Subcutaneous abdominal adipose tissue (tissue), 5 donors: ENCODE data around the gene ADD2.

Source experiments
- H3K27ac ChIP-seq: one replicate; pipeline ENCODE4 v1.7.0; 2013; ENCODE audit warnings: low read depth, mild to moderate bottlenecking, inconsistent platforms, low read length, moderate library complexity
- H3K27me3 ChIP-seq, 5 donors: one replicate each; pipeline ENCODE4 v1.7.0; 2013; ENCODE audit warnings: low read length in 5 of 5, inconsistent platforms in 1 of 5; ENCODE audit not compliant: control insufficient read depth in 5 of 5, insufficient read depth in 4 of 5
- H3K36me3 ChIP-seq, 5 donors: one replicate each; pipeline ENCODE4 v1.7.0; 2013; ENCODE audit warnings: low read length in 5 of 5; ENCODE audit not compliant: control insufficient read depth in 5 of 5, insufficient read depth in 5 of 5
- H3K4me1 ChIP-seq, 5 donors: one replicate each; pipeline ENCODE4 v1.7.0; 2013; ENCODE audit warnings: low read length in 5 of 5, mild to moderate bottlenecking in 3 of 5, moderate library complexity in 1 of 5; ENCODE audit not compliant: control insufficient read depth in 5 of 5, insufficient read depth in 5 of 5
- H3K4me3 ChIP-seq, 5 donors: one replicate each; pipeline ENCODE4 v1.7.0; 2013; ENCODE audit warnings: low read length in 5 of 5, low read depth in 1 of 5
- H3K9ac ChIP-seq, 5 donors: one replicate each; pipeline ENCODE4 v1.7.0; 2013; ENCODE audit warnings: low read length in 5 of 5, mild to moderate bottlenecking in 4 of 5, moderate library complexity in 3 of 5
- H3K9me3 ChIP-seq, 5 donors: one replicate each; pipeline ENCODE4 v1.7.0; 2013; ENCODE audit warnings: low read length in 5 of 5; ENCODE audit not compliant: control insufficient read depth in 5 of 5
- donor health status: healthy.
- donor health status: healthy.
- donor health status: healthy.
- donor health status: healthy.
- donor health status: healthy.

The ADD2 gene

DNA sequence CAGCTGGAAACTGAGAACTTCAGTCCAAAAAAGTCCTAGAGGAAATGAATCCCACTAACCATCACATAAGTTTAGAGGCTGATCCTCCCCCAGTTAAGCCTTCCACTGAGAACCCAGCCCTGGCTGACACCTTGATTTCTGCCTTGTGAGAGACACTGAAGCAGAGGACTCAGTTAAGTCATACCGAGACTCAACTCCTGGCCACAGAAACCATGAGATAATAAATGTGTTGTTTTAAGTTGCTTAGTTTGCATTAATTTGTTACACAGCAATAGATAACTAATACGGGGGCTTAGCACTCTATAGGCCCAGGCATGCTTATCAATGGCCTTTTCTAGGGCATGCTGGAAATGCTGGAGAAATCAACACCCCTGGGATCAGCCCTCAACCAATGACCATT lies 3.4 kb upstream of the ADD2 start:
- H3K4me3 ChIP-seq: no peak overlapping the region
- no peak overlapping the region for H3K9ac ChIP-seq
- no peaks in the 10 kb centered on the region for H3K36me3 ChIP-seq
- peaks cover 0 to 2% (median 0%) of the 10 kb centered on the region in 5 donors for H3K9me3 ChIP-seq
- H3K27me3 ChIP-seq: peaks cover 10 to 39% (median 24%) of the 10 kb centered on the region in 5 donors
- no peak overlapping the region for H3K27ac ChIP-seq
- peaks cover 0 to 16% (median 13%) of the 10 kb centered on the region in 5 donors for H3K4me1 ChIP-seq

DNA sequence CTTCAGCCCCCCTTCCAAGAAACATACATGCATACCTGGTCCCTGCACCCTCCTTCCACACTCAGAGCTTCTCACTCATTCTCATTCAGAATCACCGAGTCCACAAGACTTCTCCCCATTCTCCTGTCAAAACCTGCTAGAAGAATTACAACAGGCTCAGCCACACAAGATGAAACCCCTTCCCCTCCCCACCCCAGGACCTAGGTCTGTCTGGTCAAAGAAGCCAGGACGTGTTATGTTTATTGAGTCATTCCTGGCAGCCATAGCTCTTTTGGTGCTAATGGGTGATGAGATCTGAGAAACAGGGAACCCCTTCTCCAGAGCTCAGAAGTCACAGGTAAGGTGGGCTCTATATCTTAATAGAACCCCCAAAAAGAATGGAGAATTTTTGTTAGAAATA lies 1.4 kb upstream of the ADD2 start:
- Histone ChIP-seq H3K4me1 (peaks cover 0 to 17% (median 13%) of the 10 kb centered on the region in 5 donors), H3K9me3 (no peaks in the 10 kb centered on the region), H3K36me3 (no peaks in the 10 kb centered on the region), H3K27me3 (peaks cover 8 to 42% (median 24%) of the 10 kb centered on the region in 5 donors), H3K27ac (no peak overlapping the region), H3K4me3 (no peak overlapping the region), H3K9ac (no peak overlapping the region)

GRCh38 chr2:70768590-70769085 lies 638 bp upstream of the ADD2 start:
- peaks cover 11 to 40% (median 26%) of the 10 kb centered on the region in 5 donors for H3K27me3 ChIP-seq
- H3K27ac ChIP-seq: no peak overlapping the region
- peaks cover 0 to 17% (median 13%) of the 10 kb centered on the region in 5 donors for H3K4me1 ChIP-seq
- no peaks in the 10 kb centered on the region for H3K36me3 ChIP-seq
- H3K4me3 ChIP-seq: no peak overlapping the region
- H3K9me3 ChIP-seq: no peaks in the 10 kb centered on the region
- no peak overlapping the region for H3K9ac ChIP-seq

- peak overlapping the region in 4 of 5 donors; percentile 44 to 64 (median 57) for H3K4me3 ChIP-seq
- no peaks in the 10 kb centered on the region for H3K36me3 ChIP-seq
- peaks cover 0 to 17% (median 13%) of the 10 kb centered on the region in 5 donors for H3K4me1 ChIP-seq
- no peaks in the 10 kb centered on the region for H3K9me3 ChIP-seq
- H3K9ac ChIP-seq: peak overlapping the region in 1 of 5 donors; percentile 30
- H3K27me3 ChIP-seq: peaks cover 11 to 35% (median 26%) of the 10 kb centered on the region in 5 donors
- H3K27ac ChIP-seq: no peak overlapping the region
These were observed 811 bp downstream of the ADD2 start for GRCh38 chr2:70767079-70767698.

DNA sequence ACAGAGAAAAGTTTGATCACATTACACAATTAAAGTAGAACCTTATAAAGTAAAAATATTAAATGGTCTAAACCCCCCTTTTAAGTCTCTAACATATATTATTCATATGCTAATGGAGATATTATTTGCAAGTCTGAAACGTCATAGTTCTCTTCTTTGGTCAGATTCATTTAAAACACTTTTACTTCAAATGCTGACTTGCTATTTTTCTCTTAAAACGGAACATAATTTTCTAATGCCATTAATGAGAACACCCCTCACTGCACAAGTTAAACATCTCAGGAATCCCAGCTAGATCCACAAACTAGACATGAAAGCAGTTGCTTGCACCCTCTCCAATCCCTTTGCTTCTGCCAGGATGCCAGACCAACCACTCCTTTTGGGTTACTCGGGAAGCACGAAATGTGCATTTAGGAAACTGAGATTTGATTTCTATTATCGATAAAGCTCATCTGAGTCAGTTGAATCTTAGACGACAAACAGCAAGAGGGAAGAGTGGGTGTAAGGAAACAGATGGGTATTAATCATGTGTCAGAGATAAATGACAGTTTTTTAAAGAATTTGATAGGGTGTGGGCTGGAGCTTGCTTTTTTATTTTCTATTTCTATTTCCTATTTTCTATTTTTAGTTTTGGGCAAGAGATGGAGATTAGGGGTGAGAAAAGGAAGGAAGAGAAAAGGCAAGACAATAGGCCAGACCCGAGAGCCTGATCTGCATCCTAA lies 1.5 kb downstream of the ADD2 start:
- Histone ChIP-seq H3K36me3 (no peaks in the 10 kb centered on the region), H3K4me1 (peaks cover 0 to 17% (median 13%) of the 10 kb centered on the region in 5 donors), H3K27me3 (peaks cover 8 to 35% (median 26%) of the 10 kb centered on the region in 5 donors), H3K9ac (no peak overlapping the region), H3K4me3 (peak overlapping the region in 4 of 5 donors; percentile 44 to 64 (median 57)), H3K27ac (no peak overlapping the region), H3K9me3 (no peaks in the 10 kb centered on the region)

- Histone ChIP-seq H3K4me3 (no peak overlapping the region), H3K4me1 (peaks cover 0 to 17% (median 13%) of the 10 kb centered on the region in 5 donors), H3K9me3 (no peaks in the 10 kb centered on the region), H3K36me3 (no peaks in the 10 kb centered on the region), H3K27me3 (peaks cover 8 to 35% (median 26%) of the 10 kb centered on the region in 5 donors), H3K9ac (no peak overlapping the region), H3K27ac (no peak overlapping the region)
These were observed 2.5 kb downstream of the ADD2 start for GRCh38 chr2:70765507-70765906.

GRCh38 chr2:70759446-70759845 lies 8.6 kb downstream of the ADD2 start:
- H3K27me3 ChIP-seq: peaks cover 0 to 9% (median 4%) of the 10 kb centered on the region in 5 donors
- H3K9ac ChIP-seq: no peak overlapping the region
- H3K27ac ChIP-seq: no peak overlapping the region
- no peak overlapping the region for H3K4me3 ChIP-seq
- H3K9me3 ChIP-seq: no peaks in the 10 kb centered on the region
- H3K4me1 ChIP-seq: no peaks in the 10 kb centered on the region
- H3K36me3 ChIP-seq: no peaks in the 10 kb centered on the region

- no peak overlapping the region for H3K4me3 ChIP-seq
- no peaks in the 10 kb centered on the region for H3K36me3 ChIP-seq
- no peaks in the 10 kb centered on the region for H3K9me3 ChIP-seq
- H3K27me3 ChIP-seq: peaks cover 0 to 6% (median 4%) of the 10 kb centered on the region in 5 donors
- H3K4me1 ChIP-seq: no peaks in the 10 kb centered on the region
- no peak overlapping the region for H3K9ac ChIP-seq
- no peak overlapping the region for H3K27ac ChIP-seq
These were observed 10.0 kb downstream of the ADD2 start for GRCh38 chr2:70757966-70758365.

- Histone ChIP-seq H3K4me3 (no peak overlapping the region), H3K36me3 (no peaks in the 10 kb centered on the region), H3K9me3 (no peaks in the 10 kb centered on the region), H3K27ac (no peak overlapping the region), H3K4me1 (no peaks in the 10 kb centered on the region), H3K27me3 (peaks cover 0 to 6% (median 4%) of the 10 kb centered on the region in 5 donors), H3K9ac (no peak overlapping the region)
These were observed 10.6 kb downstream of the ADD2 start for GRCh38 chr2:70757360-70757759.

DNA sequence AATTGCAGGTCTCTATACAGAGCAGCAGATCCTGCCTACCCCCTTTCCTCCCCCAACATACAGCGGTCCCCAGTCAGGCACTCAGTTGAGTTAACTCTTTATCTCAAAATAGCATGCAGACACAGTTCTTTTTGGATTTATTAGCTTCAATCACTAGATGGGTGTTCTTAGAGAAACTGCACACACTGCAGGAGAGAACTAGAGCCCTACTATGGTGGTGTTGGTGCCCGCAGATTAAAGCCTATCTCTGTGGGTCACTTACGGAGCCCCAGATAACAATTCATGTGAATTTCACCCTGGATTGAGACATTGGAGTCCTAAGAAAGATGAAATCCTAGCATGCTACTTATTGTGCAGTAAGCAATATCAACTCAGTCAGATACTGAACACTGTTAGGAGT lies 11.9 kb downstream of the ADD2 start:
- peaks cover 0 to 6% (median 4%) of the 10 kb centered on the region in 5 donors for H3K27me3 ChIP-seq
- H3K9me3 ChIP-seq: no peaks in the 10 kb centered on the region
- no peak overlapping the region for H3K4me3 ChIP-seq
- no peaks in the 10 kb centered on the region for H3K4me1 ChIP-seq
- H3K36me3 ChIP-seq: no peaks in the 10 kb centered on the region
- H3K9ac ChIP-seq: no peak overlapping the region
- H3K27ac ChIP-seq: no peak overlapping the region
